NCI-H345 (cell line): ENCODE results near the gene HADHB.
A peak's percentile ranks its signal among the peaks of the same experiment; 100 is the strongest.
"Not testable (repeated sequence)": the region's sequence is repeated elsewhere in the genome, so short reads cannot be mapped to it uniquely, and the experiment has no call there.

Experiments
- DNase-seq: peaks from one replicate; lab custom pipeline; 2025; lab: John Stamatoyannopoulos, UW

HADHB gene

GRCh38 chr2:26245231-26245732 is 543 bp downstream of the HADHB start:
- DNase-seq: peak; percentile 45

GRCh38 chr2:26245810-26246209 is 1.1 kb downstream of the HADHB start:
- DNase-seq: no peak

- DNase-seq: no peak
Observed at GRCh38 chr2:26246818-26247217, 2.1 kb downstream of the HADHB start.

- DNase-seq: no peak
Observed at GRCh38 chr2:26249625-26250024, 4.9 kb downstream of the HADHB start.

GRCh38 chr2:26251893-26252292 is 7.2 kb downstream of the HADHB start:
- DNase-seq: peak; percentile 90

- DNase-seq: no peak
Observed at GRCh38 chr2:26255759-26256384, 11.1 kb downstream of the HADHB start.

GRCh38 chr2:26258836-26259235 is 14.1 kb downstream of the HADHB start:
- DNase-seq: not testable (repeated sequence)

GRCh38 chr2:26268213-26268612 is 23.5 kb downstream of the HADHB start:
- no peak for DNase-seq

GRCh38 chr2:26268670-26269385 is 24.1 kb downstream of the HADHB start:
- not testable (repeated sequence) for DNase-seq

- no peak for DNase-seq
Observed at GRCh38 chr2:26269571-26270158, 24.9 kb downstream of the HADHB start.

GRCh38 chr2:26270373-26270772 is 25.6 kb downstream of the HADHB start:
- no peak for DNase-seq

GRCh38 chr2:26273501-26273900 is 28.8 kb downstream of the HADHB start:
- DNase-seq: no peak

- peak; percentile 89 for DNase-seq
Observed at GRCh38 chr2:26274058-26274613, 29.4 kb downstream of the HADHB start.

GRCh38 chr2:26276484-26277227 is 31.9 kb downstream of the HADHB start:
- DNase-seq: no peak

GRCh38 chr2:26279886-26280285 is 35.1 kb downstream of the HADHB start:
- DNase-seq: no peak

GRCh38 chr2:26281226-26281625 is 36.5 kb downstream of the HADHB start:
- no peak for DNase-seq

GRCh38 chr2:26283606-26284005 is 38.9 kb downstream of the HADHB start:
- DNase-seq: no peak

GRCh38 chr2:26284132-26284531 is 39.4 kb downstream of the HADHB start:
- no peak for DNase-seq

- DNase-seq: no peak
Observed at GRCh38 chr2:26285931-26286330, 41.2 kb downstream of the HADHB start.

GRCh38 chr2:26290001-26290400 is 45.3 kb downstream of the HADHB start:
- DNase-seq: no peak

- no peak for DNase-seq
Observed at GRCh38 chr2:26292646-26293045, 47.9 kb downstream of the HADHB start.

GRCh38 chr2:26295511-26295910 is 50.8 kb downstream of the HADHB start:
- no peak for DNase-seq
